Fibroblast of skin of left quadriceps (primary cell): ENCODE data around the gene UGT1A10.
"Not testable (repeated sequence)": the region's sequence is repeated elsewhere in the genome, so short reads cannot be mapped to it uniquely, and the experiment has no call there.

Source experiments
- DNase-seq, 2 experiments: peaks; one replicate each; pipeline ENCODE4 v3.0.0-alpha.2; 2013; ENCODE audit warnings: low read depth in 2 of 2

The UGT1A10 gene

DNA sequence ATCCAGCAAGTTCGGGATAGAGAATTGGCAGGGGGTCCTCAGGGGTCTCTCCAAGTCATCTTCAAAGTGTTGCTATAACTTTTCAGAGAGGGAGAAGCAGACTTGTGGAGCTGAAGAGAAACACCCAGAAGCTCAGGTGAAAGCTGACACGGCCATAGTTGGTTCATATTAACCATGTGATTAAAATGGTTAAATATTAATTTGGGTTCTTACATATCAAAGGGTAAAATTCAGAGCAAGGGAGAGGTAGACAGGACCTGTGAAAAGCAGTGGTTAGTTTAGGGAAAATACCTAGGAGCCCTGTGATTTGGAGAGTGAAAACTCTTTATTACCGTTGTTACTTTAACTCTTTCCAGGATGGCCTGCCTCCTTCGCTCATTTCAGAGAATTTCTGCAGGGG, 56.4 kb downstream of the UGT1A10 start, which contains the start of gene UGT1A6:
TSS of gene UGT1A6 (plus strand) at position 243 of the 400 bp plus-strand sequence. CDS start at position 358, 115 bp downstream.
- DNase-seq = no peak

DNA sequence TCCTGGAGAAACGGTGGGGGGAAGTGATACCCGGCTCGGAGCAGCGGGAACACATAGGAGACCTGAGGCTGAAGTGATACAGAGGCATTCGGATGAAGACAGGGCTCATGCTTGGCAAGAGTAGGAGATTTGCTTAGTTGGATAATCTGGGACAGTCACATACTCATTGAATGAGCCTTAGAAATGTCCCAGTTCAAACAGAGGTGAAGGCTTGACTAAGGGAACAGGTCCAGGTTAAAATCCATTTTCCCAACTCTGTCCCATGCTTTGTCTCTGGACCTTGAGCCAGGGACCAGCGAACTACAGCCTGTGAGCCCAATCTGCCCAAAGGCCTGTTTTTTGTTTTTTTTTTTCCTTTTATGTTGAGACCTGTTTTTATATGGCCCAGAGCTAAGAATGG, 57.7 kb downstream of the UGT1A10 start:
- no peak for DNase-seq

DNA sequence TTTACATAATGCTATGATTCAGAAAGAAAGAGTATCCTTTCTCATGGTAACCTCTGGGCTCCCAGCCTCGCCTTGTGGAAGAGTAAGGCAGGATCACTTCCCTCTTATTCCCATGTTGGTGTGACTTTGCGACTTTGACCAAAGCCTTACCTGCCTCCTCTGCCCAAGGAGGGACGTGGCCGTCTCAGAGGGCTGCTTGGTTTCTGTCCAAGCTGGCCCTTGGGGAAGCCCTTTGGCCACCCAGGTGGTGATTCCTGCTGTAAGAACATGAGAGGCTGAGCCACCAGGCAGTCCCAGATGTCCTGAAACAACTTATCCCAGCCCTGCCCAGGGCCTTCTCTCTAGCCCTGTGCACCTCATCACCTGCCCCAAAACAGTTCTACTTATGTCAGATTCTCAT, 62.5 kb downstream of the UGT1A10 start:
- DNase-seq = no peak

DNA sequence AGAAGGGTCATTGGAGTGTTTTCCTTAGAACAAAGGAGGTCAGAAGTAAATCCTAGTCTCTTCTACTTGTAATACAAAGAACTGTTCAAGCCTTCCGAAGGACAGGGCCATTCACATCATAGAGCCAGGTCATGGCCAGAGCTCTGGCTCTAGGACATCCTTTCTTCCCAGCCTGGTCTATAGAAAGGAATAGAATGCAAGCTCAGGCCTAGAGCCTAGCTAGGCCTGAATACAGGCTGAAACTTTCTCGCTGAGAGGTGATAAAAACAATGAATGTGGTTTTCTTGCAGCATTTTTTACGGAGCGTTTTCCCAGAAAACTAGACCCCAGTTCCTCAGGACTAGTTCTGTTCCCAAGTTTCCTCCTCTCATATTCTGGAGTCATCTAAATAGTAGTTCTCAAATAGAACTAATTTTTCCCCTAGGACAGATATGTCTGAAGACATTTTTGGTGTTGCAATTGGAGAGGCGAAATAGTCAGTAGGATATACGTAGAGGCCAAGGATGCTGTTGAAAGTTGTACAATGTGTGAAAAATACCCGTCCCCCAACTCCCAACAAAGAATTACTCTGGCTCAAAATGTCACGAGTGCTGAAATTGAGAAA, 63.3 kb downstream of the UGT1A10 start:
- no peak for DNase-seq

DNA sequence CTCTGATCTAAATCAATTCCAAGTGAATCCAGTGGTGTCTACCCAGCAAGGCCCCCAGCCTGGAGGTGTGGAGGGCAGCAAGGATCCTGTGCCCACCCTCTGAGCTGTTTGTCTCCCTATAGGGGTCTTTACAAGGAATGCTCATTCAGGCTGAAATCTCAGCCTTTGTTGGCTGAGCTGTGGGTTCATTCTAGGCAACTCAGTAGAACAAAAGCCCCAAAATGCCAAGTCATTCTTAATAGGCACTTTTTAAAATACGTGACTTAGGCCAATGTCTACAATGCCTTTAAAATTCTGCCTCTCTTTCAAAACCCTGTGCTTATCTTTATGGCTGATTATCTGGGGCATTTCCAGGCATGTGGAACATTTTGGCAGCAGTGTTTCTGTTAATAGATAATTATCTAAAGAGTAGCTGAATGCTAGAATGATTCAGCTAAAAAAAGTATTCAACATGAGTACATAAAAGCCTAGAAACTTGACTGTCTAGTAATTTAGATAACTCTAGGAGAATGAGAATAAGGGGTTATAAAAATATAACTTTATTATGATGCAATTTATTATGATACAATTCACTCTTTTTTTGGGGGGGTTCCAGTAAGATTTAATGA, 63.9 kb downstream of the UGT1A10 start:
- no peak for DNase-seq

DNA sequence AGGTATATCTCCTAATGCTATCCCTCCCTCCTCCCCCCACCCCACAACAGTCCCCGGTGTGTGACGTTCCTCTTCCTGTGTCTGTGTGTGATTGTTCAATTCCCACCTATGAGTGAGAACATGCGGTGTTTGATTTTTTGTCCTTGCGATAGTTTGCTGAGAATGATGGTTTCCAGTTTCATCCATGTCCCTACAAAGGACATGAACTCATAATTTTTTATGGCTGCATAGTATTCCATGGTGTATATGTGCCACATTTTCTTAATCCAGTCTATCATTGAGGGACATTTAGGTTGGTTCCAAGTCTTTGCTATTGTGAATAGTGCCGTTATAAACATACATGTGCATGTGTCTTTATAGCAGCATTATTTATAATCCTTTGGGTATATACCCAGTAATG, 64.6 kb downstream of the UGT1A10 start:
- DNase-seq = not testable (repeated sequence)

DNA sequence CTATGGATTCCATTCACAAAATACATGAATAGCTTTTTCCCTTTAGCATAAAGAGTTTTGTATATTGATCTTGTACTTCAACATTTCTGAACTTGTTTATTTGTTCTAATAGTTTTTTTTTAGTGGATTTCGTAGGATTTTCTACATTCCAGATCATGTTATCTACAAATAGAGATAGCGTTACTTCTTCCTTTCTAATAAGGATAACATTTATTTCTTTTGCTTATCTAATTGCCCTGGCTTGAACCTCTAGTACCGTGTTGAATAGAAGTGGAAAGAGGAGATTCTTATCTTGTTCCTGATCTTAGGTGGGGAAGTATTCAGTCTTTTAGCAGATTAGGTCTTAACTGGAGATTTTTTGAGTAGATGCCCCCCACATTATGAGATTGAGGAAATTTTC, 66.0 kb downstream of the UGT1A10 start:
- no peak for DNase-seq

DNA sequence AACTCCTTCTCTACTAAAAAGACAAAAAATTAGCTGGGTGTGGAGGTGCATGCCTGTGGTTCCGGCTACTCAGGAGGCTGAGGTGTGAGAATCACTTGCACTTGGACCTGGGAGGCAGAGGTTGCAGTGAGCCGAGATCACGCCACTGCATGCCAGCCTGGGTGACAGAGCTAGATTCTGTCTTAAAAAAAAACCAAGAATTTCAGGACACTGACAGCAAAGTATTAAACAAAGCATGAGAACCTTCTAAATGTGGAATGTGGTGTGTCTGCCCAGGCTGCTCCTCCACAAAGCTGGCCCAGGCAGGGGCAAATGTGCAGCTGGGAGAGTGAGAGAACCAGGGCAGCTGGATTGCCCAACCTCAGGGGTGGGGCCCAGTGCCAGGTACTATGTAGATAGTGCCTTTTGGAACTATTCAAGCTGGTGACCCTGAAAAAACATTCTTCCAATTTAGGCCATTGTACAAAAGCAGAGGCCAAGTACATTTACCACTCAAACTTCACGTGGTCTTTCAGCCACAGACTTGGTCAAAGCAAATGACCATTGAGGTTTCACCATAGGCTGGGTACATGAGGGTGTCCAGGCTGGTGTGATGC, 69.8 kb downstream of the UGT1A10 start:
- no peak for DNase-seq

DNA sequence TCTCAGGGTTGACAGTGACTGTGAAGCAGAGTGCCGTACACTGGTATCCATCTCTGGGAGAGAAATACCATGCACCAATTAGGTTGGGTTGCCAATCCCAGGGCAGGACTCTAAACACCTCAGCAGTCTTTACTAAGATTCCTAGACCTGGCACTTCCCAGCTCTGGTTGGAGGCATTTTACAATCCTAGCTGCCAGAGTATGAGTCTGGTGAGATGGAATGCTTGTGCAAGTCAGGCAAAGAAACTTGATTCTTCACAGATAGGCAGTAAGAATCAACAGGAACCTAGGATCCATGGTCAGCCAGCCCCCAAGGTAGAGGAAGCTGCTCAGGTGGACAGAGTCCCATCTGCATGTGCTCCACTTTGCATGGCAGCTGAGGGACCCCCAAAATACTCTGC, 70.5 kb downstream of the UGT1A10 start:
- DNase-seq = no peak

DNA sequence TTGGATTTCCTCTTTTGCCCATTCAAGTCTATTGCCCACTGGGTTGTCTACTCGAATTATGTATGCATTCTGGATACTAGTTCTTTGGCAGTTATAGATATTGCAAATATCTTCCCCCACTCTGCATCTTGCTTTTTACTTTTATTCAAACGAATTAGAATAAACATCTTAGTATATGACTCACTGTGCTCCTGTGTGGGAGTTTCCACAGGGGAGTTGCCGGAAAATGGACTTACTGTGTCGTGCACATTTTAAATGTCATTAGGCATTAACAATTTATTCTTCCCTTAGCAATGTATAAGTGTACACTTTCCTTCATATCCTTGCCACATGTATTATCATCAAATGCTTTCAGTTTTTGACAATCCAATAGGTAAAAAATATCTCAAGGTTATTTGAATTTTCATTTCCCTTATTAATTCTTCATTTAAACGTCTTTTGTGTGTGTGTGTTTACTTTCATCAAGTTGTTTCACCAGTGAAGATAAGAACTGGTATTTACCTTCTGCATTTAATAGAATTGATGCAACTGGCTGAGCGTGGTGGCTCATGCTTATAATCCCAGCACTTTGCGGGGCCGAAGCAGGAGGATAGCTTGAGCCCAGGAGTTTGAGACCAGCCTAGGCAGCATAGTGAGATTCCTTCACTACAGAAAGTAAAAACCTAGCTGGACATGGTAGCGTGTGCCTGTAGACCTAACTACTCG, 71.8 kb downstream of the UGT1A10 start:
- no peak for DNase-seq

DNA sequence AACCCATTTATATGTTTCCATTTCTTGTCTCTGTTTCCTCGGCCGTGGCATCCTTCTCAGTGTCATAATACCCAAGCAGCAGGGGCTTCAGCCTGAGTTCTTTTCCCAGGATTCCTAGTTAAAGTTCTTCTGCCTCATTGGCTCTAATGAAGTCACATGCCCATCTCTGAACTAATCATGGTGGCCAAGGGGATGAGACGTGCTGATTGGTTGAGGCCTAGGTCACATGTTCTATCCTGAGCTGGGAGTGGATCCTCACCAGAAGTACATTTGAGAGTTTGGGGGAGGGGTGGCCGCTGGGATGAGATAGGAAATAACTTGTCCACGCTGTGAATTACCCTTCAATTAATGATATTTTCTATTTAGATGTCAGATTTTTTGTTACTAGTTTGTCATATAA, 72.7 kb downstream of the UGT1A10 start:
- no peak for DNase-seq

DNA sequence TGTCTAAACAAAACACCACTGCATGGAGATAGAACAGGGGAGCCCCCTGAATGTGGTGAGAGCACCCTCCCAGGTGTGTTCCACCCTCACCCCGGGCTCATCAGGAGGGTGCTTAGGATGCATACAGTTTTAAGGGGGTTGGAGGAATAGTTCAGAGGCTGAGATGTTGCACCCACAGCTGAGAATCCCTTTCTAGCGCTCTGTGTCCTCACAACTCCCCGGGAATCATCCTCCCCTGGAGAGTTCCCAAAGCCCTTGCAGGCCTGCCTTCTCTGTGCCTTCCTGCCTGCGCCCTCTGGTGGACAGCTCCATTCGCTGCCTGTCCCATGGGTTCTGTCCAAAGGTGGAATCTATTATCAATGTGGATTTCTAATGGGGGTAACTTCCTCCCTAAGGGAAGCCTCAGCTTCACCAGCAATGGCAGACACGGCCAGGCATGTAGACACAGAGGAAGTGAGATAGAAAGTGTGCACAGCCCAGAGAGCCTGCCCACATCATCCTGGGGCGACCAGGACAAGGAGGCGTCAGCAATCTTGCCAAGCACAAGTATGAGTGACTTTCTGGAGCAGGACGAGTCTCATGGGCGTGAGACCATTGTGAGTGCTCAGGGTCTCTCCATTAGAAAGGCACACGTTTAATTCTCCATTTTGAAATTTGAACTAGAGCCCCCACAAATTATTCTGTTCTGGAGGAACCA, 75.2 kb downstream of the UGT1A10 start:
- peak; percentile 44 to 51 for DNase-seq

DNA sequence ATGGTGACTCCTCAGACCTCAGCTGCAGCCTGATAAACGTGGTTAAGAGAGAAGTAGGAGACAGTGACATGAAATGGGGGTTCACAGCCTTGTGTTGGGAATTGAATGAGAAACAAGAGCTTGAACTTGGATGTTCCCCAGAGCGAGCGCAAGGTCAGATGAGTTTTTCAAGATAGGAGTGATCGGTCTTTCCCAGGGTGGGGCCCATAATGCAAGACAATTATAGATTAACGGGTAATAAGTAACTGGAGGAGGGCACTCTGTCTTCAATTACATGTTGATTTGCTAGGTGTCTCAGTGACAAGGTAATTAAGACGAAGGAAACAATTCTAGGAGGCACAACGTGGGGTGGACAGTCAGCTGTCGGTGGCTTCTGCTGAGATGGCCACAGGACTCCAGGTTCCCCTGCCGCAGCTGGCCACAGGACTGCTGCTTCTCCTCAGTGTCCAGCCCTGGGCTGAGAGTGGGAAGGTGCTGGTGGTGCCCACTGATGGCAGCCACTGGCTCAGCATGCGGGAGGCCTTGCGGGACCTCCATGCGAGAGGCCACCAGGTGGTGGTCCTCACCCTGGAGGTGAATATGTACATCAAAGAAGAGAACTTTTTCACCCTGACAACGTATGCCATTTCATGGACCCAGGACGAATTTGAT, 76.5 kb downstream of the UGT1A10 start, which contains the start of gene UGT1A5:
TSS of gene UGT1A5 (plus strand) at position 297 of the 651 bp plus-strand sequence. CDS start at position 382, 85 bp downstream.
- DNase-seq = no peak

DNA sequence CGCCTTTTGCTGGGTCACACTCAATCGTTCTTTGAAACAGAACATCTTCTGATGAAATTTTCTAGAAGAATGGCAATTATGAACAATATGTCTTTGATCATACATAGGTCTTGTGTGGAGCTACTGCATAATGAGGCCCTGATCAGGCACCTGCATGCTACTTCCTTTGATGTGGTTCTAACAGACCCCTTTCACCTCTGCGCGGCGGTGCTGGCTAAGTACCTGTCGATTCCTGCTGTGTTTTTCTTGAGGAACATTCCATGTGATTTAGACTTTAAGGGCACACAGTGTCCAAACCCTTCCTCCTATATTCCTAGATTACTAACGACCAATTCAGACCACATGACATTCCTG, 77.0 kb downstream of the UGT1A10 start:
- no peak for DNase-seq

DNA sequence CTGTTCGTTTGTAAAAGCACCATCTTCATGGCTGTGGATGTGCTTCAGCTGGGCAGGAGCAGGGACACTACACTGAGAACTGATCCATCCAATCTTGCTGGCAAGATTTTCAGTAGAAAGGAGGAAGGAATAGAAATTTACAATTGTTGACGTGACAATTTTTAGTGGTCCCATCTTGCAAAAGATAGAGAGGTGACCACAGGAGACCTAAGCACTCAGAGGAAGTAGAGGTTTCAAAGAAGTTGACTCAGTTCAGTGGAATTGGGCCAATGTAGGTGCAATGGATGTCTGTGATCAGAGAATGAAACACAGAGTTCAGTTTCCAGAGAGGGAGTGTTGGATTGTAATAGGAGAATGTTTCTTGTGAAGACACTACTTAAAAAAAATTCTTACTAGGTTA, 77.9 kb downstream of the UGT1A10 start:
- no peak for DNase-seq

DNA sequence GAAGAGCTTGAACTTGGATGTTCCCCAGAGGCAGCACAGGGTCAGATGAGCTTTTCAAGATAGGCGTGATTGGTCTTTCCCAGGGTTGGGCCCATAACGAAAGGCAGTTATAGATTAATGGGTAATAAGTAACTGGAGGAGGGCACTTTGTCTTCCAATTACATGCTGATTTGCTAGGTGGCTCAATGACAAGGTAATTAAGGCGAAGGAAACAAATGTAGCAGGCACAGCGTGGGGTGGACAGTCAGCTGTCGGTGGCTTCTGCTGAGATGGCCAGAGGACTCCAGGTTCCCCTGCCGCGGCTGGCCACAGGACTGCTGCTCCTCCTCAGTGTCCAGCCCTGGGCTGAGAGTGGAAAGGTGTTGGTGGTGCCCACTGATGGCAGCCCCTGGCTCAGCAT, 82.3 kb downstream of the UGT1A10 start, which contains the start of gene UGT1A4:
TSS of gene UGT1A4 (plus strand) at position 185 of the 400 bp plus-strand sequence. CDS start at position 270, 85 bp downstream.
- DNase-seq = no peak

DNA sequence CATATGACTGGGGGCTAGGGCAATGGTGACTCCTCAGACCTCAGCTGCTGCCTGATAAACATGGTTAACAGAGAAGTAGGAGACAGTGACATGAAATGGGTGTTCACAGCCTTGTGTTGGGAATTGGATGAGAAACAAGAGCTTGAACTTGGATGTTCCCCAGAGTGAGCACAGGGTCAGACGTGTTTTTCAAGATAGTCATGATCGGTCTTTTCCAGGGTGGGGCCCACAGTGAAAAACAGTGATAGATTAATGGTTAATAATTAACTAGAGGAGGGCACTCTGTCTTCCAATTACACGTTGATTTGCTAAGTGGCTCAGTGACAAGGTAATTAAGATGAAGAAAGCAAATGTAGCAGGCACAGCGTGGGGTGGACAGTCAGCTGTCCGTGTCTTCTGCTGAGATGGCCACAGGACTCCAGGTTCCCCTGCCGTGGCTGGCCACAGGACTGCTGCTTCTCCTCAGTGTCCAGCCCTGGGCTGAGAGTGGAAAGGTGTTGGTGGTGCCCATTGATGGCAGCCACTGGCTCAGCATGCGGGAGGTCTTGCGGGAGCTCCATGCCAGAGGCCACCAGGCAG, 92.6 kb downstream of the UGT1A10 start, which contains the start of gene UGT1A3:
TSS of gene UGT1A3 (plus strand) at position 320 of the 579 bp plus-strand sequence. CDS start at position 405, 85 bp downstream.
- no peak for DNase-seq

DNA sequence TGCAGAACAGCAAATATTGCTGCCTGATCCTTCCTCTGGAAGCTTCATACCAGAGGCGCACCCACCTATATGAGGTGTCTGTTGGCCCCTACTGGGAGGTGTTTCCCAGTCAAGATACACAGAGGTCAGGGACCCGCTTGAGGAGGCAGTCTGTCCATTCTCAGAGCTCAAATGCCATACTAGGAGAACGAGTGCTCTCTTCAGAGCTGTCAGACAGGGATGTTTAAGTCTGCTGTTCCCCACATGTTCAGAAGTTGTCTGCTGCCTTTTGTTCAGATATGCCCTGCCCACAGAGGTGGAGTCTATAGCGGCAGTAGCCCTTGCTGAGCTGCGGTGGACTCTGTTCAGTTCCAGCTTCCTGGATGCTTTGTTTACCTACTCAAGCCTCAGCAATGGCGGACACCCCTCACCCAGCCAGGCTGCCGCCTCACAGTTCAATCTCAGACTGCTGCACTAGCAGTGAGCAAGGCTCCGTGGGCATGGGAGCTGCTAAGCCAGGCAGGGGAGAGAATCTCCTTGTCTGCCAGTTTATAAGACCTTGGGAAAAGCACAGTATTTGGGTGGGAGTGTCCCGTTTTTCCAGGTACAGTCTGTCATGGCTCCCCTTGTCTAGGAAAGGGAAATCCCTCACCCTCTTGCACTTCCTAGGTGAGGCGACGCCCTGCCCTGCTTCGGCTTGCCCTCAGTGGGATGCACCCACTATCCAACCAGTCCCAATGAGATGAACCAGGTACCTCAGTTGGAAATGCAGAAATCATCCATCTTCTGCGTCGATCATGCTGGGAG, 100.8 kb downstream of the UGT1A10 start:
- not testable (repeated sequence) for DNase-seq

DNA sequence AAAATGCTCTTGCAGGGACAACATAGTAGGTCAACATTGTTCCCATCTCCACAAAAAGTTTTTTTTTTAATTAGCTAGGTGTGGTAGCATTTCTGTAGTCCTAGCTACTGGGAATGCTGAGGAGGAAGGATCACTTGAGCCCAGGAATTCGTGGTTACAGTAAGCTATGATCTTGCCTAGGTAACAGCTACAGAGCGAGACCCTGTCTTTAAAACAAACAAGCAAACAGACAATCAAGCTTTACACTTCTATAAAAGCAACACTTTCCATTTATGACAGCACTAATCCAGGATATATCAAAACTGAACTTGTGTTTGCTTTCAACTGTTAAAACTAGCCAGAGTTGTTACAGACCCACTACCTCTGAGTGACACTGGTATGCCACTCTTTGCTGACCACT, 104.6 kb downstream of the UGT1A10 start:
- no peak for DNase-seq
